HepG2 (cell line): ENCODE results near the gene APLNR.

ENCODE experiments used
- ARNT ChIP-seq: fragments of 450-650 bp; IDR thresholded peaks from 2 replicates; pipeline ENCODE4 v1.6.1; 2017
- JUN ChIP-seq: sonication (generic); formaldehyde crosslinking; IDR thresholded peaks from 2 replicates; pipeline ENCODE4 v1.4.0; 2020; ENCODE audit warnings: mild to moderate bottlenecking, missing genetic modification reagents
- POLR2AphosphoS2 ChIP-seq: IDR thresholded peaks from 2 replicates; pipeline ENCODE4 v1.6.1; 2011; ENCODE audit warnings: low read depth, low read length, improper control_type of control experiment
- PRPF4 ChIP-seq: fragments of 200-400 bp; formaldehyde crosslinking; IDR thresholded peaks from 2 replicates; pipeline ENCODE4 v1.6.1; 2016; ENCODE audit warnings: low read length, low read depth; ENCODE audit not compliant: poor library complexity, severe bottlenecking
- SAP130 ChIP-seq: IDR thresholded peaks from 2 replicates; pipeline ENCODE4 v1.6.1; 2016; ENCODE audit warnings: low read depth
- TARDBP ChIP-seq: sonication (generic); formaldehyde crosslinking; IDR thresholded peaks from 2 replicates; pipeline ENCODE4 v1.8.0; 2022; ENCODE audit warnings: mild to moderate bottlenecking, missing genetic modification reagents
- TEAD3 ChIP-seq: optimal IDR thresholded peaks from 2 replicates; pipeline ENCODE3; 2016; ENCODE audit warnings: borderline replicate concordance
- U2AF1 ChIP-seq: fragments of 200-400 bp; formaldehyde crosslinking; optimal IDR thresholded peaks from 2 replicates; pipeline ENCODE3; 2017; ENCODE audit warnings: mild to moderate bottlenecking, low read depth, low read length
- ZNF501 ChIP-seq: sonication (generic); formaldehyde crosslinking; IDR thresholded peaks from 2 replicates; pipeline ENCODE4 v1.5.1; 2020; ENCODE audit warnings: mild to moderate bottlenecking, moderate library complexity, missing genetic modification reagents
- ZZZ3 ChIP-seq: sonication (generic); formaldehyde crosslinking; IDR thresholded peaks from 2 replicates; pipeline ENCODE4 v1.4.0; 2020; ENCODE audit warnings: missing genetic modification reagents, mild to moderate bottlenecking, borderline replicate concordance
- TF ChIP-seq, protein P1 (sequence below): sonication (generic); formaldehyde crosslinking; IDR thresholded peaks from 2 replicates; pipeline ENCODE4 v1.5.0; 2020; ENCODE audit warnings: mild to moderate bottlenecking, missing genetic modification reagents, moderate library complexity
- TF ChIP-seq, protein P2 (sequence below): sonication (generic); formaldehyde crosslinking; IDR thresholded peaks from 2 replicates; pipeline ENCODE4 v1.4.0; 2020; ENCODE audit warnings: missing genetic modification reagents, mild to moderate bottlenecking, borderline replicate concordance
- TF ChIP-seq, protein P3 (sequence below): sonication (generic); formaldehyde crosslinking; IDR thresholded peaks from 2 replicates; pipeline ENCODE4 v1.8.1; 2022; ENCODE audit warnings: mild to moderate bottlenecking, missing genetic modification reagents

DNA sequence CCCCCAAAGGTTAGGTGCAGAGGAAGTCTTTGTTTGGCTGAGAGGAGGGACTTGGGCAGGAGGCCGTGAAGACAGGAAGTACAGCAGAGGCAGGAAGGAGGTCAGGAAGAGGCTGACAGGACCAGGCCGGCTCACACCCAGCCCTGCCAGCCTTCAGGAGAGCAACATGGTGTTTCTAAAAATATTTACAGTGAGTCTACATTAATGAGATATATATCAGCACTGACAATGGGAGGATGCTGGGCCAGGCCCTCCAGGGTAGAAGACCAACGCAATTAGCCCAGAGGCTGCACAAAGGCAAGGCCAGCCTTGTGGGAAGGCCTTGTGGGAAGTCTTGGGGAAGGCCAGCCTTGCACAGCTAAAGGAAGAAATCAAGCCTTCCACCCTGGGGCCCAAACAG lies 7.9 kb upstream of the APLNR start:
- TF ChIP-seq U2AF1 (no peak), TARDBP (CRISPR knock-in tag) (no peak), POLR2AphosphoS2 (no peak), ZZZ3 (CRISPR knock-in tag) (no peak), ARNT (no peak), ZNF501 (CRISPR knock-in tag) (no peak), PRPF4 (no peak), JUN (no peak), TEAD3 (CRISPR knock-in tag) (no peak), SAP130 (CRISPR knock-in tag) (no peak)
- TF ChIP-seq, protein P1, sequence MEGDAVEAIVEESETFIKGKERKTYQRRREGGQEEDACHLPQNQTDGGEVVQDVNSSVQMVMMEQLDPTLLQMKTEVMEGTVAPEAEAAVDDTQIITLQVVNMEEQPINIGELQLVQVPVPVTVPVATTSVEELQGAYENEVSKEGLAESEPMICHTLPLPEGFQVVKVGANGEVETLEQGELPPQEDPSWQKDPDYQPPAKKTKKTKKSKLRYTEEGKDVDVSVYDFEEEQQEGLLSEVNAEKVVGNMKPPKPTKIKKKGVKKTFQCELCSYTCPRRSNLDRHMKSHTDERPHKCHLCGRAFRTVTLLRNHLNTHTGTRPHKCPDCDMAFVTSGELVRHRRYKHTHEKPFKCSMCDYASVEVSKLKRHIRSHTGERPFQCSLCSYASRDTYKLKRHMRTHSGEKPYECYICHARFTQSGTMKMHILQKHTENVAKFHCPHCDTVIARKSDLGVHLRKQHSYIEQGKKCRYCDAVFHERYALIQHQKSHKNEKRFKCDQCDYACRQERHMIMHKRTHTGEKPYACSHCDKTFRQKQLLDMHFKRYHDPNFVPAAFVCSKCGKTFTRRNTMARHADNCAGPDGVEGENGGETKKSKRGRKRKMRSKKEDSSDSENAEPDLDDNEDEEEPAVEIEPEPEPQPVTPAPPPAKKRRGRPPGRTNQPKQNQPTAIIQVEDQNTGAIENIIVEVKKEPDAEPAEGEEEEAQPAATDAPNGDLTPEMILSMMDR (CRISPR knock-in tag), result no peak
- TF ChIP-seq, protein P2, sequence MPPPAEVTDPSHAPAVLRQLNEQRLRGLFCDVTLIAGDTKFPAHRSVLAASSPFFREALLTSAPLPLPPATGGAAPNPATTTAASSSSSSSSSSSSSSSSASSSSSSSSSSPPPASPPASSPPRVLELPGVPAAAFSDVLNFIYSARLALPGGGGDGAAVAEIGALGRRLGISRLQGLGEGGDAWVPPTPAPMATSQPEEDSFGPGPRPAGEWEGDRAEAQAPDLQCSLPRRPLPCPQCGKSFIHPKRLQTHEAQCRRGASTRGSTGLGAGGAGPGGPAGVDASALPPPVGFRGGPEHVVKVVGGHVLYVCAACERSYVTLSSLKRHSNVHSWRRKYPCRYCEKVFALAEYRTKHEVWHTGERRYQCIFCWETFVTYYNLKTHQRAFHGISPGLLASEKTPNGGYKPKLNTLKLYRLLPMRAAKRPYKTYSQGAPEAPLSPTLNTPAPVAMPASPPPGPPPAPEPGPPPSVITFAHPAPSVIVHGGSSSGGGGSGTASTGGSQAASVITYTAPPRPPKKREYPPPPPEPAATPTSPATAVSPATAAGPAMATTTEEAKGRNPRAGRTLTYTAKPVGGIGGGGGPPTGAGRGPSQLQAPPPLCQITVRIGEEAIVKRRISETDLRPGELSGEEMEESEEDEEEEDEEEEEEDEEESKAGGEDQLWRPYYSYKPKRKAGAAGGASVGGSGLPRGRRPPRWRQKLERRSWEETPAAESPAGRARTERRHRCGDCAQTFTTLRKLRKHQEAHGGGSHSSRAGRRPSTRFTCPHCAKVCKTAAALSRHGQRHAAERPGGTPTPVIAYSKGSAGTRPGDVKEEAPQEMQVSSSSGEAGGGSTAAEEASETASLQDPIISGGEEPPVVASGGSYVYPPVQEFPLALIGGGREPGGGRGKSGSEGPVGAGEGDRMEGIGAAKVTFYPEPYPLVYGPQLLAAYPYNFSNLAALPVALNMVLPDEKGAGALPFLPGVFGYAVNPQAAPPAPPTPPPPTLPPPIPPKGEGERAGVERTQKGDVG (CRISPR knock-in tag), result no peak
- TF ChIP-seq, protein P3, sequence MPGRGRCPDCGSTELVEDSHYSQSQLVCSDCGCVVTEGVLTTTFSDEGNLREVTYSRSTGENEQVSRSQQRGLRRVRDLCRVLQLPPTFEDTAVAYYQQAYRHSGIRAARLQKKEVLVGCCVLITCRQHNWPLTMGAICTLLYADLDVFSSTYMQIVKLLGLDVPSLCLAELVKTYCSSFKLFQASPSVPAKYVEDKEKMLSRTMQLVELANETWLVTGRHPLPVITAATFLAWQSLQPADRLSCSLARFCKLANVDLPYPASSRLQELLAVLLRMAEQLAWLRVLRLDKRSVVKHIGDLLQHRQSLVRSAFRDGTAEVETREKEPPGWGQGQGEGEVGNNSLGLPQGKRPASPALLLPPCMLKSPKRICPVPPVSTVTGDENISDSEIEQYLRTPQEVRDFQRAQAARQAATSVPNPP (CRISPR knock-in tag), result no peak
